AG08396 (cell line): ENCODE measurements around the gene RABGAP1L.

Source experiments
- DNase-seq: peaks from one replicate; pipeline ENCODE4 v3.0.0; 2012; ENCODE audit warnings: low spot score, mixed read lengths

The RABGAP1L gene

DNA sequence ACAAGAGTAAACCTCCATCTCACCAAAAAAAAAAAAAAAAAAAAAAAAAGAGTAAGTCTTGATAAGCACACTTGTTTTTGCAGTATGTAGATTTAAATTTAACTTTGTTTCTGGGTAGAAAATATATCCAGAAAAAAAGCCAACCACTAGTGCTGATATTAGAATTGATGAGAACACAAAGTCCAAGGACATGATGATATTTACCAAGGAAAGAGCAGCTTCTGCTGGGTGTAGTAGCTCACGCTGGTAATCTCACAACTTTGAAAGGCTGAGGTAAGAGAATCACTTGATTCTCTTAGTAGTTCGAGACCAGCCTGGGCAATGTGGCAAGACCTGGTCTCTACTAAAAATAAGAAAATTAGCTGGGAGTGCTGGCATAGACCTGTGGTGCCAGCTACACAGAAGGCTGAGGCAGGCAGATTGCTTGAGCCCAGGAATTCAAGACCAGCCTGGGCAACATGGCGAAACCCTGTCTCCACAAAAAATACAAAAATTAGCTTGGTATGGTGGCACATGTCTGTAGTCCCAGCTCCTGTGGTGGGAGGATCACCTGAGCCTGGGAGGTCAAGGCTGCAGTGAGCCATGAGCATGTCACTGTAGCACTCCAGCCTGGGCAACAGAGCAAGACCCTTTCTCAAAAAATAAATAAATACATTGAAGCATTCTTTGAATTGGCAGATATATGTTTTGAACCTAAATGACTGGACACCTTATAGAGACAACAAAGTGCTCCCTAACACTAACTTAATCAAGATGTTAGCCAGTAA lies 776.8 kb downstream of the RABGAP1L start:
- no peak for DNase-seq

DNA sequence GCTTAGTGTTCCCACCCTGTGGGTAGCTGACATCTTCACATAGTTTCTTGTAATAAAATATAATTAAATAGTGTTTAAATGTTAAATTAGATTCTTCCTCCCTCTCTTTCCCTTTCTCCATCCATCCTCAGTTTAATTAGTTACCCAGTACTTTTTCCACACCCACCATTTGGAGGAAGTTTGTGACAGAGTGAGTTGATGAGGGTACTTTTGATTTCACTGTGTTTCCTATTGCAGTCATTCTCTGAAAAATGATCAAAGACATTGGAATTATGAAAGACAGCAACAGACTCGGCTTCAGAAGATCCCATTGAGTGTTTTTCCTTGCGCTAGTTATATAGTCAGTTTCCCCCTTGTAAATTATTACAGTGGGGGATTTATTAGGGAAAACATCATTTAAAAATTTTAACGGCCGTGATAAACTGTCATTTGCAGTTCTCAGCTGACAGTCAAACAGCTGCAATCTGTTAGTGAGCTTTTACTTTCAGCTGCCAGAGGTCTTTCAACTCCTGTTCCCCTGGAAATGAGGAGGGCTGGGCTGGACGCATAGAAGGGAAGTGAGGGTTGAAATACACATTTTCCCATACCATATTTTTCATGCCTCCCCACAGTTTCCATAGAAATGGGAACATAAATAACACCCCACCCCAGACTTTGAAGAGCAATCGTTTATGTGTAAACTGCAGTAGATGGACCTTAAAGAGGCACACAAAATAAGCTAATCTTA lies 779.1 kb downstream of the RABGAP1L start:
- no peak for DNase-seq

DNA sequence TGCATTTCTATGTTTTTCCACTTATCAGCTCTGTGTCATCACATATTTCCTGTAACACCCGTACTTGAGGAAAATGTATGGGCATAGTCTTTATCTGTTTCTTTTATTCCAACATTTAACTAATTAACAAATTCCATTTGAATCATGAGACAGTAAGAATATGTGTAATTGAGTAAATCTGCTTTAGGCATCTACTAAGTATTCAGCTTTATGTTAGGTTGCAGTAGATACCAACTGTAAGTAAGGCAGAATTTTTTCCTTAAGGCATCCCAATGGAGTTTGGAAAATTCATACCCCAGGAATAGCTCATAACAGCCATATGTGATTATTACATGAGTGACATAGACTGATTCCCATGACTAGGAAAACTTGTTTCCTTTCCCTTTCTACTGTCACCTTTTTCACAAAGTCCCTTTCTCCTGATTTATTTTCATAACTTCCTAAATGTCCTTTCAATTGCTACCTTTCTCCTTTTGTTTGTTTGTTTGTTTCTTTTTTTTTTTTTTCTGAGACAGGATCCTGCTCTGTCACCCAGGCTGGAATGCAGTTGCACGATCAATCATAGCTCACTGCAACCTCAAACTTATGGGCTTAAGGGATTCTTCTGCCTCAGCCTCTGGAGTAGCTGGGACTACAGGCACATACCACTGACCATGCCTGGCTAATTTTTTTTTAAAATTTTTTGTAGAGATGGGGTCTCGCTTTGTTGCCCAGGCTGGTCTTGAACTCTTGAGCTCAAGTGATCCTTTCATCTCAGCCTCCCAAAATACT lies 780.6 kb downstream of the RABGAP1L start:
- no peak for DNase-seq

DNA sequence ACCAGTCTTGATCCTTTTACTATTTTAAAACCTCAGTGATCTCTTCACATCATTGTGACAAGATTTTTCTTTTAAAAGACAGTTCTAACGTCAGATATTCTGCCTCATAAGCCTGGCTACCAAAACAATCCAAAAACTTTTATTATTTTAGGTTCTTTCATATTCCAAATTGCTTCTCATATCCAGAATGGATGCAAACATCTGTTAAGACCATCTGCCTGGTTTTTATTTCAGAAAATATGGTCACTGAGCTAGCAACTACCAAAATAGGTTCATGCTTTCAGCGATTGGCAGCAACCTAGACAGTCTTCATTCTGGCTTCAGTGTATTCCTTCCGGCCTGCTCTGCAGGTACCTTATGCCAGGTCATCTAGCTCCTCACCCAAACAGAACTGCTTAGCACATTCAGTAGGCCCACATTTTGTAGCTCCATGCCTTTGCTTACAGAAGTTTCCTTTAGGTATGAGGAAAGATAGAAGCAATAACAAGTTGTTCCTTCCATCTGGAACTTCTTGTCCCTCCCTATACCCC lies 781.4 kb downstream of the RABGAP1L start:
- no peak for DNase-seq

DNA sequence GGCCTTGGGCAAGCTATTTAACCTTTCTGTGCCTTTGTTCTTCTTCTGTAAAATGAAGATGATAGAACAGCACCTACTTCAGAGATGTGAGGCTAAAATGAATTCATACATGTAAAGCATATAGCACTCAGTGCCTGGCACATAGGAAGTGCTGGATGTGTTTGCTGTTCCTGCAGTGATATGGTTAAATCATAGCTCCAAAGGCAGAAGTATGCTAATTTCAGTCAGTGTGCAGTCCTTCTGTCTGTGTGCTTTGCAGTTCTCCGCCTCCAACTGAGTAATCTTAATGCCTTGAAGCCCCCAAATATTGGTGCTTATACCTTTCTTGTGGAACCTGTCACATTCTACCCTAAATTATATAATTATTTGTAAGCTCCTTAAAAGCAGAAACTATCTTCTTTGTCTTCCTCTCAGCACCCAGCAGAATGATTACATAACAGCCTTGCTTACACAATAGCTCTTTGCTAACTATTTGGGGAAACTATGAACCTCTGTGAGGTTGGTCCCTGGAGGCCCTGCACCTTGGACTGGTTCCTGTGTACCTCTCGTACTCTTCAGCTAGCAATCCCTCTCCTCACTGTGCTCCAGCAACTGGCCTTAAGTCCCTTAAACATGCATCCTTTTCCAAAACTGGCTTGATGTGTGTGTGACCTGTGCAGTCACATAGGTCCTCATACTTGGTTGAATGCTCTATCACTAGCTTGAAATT lies 783.4 kb downstream of the RABGAP1L start:
- no peak for DNase-seq

DNA sequence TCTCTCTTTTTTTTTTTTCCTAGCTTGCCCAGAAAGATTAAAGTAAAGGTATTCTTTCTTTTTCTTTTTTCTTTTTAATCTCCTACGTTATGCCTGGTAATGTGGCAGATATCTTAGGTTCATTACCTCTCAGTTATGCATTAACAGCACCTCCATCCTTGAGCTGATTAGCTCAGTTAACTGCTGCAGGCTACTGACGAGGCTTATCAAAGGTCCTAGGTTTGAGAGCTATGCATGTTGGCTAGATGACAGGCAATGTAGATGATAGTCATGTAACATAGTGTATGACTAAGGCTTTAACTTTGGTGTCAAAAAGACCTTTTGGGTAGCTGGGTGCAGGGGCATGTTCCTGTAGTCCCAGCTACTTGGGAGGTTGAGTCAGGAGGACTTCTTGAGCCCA lies 786.7 kb downstream of the RABGAP1L start:
- no peak for DNase-seq

DNA sequence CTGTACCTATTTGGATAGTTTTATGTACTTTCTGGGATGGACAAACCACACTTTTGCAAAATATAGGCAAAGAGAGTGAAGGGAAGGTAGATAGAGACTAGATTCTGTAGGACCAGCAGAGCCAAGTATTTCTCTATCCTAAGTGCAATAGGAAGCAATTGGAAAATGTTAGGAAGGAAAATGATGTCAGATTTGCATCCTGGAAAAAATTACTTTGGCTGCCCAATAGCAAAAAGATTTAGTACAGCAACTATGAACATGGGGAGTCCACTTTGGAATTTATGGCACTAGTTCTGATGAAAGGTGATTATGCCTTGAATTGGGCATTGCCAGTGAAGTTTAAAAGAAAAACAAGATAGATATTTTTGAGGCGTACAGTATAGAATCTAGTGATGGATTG lies 789.7 kb downstream of the RABGAP1L start:
- DNase-seq: no peak

DNA sequence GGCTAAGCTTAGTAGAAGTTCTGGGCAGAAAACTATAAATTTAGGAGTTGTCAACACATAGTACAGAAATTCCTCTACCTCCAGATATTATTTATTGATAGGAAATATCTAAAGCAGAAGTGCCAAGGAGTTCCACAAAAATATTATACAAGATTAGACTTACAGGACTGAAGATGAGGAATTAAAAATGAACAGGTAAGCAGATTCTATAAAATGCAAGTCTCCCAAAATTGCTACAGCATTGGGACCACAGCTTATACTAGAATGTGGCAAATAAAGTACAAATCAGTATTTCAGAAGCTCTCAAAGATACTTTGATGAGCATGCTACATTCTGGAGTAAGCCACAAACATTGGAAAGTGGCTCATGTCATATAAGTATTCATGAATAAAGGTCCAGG lies 790.3 kb downstream of the RABGAP1L start:
- DNase-seq: no peak

DNA sequence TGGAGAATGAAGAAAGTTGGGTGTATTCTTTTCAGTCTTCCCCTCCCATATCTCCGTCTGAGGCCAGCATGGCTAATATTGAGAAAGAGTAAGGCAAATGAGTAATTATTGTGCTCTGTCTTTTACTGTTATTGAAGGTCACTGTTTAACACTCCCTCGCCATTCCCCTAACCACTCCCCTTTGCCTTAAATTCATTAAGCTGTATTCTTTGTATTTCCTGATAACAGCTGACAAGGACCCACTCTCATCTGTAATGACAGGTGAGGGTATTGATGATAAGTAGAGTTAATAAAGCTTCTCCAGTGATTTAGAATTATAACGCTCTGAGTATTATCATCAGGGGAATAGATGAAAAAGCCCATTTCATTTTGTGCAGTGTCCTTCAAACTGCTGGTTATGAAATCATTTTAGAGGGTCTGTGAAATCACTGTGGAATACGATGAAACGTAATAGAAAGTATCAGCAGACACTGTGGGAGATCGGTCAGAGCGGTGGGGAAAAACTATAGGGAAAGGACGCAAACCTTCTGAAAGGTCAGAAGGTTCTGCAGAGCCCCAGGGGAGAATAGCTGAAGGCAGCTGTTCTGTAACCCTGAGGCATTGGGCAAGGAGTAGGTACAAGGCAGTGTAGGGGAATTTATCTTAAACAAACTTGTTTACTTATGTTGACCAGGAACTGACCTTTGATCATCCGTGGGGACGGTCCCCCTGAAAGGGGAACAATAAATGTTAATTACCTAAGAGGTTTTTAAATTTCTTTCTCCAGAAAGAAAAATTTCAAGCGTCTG lies 794.2 kb downstream of the RABGAP1L start:
- no peak for DNase-seq

DNA sequence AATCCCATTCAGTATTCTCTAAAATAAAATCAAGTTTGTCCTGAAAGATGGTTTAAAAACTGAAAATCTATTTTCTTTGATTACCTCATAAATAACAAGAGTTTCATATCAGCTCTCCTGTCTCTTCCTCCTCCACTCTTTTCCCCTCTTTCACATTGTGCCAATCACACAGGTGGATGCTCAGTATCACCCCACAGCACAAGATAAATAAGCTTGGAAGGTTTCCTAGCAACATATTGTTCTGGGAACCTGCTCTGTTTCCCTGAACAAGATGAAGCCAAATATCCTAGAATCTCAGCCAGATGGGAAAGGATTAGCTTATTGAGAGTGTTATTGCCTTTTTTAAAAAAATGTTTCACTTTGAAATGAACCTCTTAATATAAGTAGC lies 794.7 kb downstream of the RABGAP1L start:
- DNase-seq: no peak

DNA sequence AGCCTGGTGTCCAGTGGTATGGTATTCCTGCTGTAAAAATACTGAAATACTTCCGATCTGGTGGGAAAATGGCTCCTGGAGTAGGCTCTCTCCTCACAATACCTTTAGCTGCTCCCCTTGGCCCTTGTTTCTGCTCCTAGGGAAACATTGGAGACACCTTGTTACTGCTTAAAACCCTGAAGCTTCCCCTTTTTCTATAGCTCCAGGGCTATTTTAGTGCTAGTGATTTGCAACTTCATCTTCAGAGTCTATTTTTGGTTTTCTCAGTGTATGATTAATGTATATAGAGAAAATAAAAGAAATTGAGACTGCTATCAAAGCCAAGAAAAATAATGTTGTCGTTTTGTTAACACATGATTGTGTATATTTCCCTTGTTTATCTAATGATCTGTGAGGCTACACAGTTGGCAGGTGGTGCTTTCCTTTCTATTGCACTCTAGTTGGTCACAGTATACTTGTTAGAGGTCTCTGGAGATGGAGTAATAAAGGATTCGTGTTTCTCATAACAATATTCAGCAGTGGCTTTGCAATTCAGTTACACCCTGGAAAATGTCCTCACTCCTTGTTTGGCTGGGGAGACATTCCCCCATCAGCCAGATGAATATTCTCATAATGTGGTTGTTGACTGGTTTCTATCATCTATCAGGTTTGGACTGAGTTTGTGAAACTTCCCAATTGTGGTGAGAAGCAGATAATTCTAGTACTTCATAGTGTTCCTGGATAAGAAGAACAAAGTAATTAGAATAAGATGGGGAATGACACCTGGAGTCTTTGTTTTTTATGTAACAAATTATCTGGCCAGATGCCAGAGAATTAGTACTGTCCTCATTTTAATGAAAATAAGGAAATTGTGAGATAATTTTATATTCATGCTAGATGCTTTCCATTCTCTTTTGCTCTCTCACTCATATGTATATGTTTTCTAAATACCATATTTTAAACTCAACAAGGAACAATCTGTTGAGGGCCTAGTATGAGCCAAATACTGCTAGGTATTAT lies 795.6 kb downstream of the RABGAP1L start:
- no peak for DNase-seq

DNA sequence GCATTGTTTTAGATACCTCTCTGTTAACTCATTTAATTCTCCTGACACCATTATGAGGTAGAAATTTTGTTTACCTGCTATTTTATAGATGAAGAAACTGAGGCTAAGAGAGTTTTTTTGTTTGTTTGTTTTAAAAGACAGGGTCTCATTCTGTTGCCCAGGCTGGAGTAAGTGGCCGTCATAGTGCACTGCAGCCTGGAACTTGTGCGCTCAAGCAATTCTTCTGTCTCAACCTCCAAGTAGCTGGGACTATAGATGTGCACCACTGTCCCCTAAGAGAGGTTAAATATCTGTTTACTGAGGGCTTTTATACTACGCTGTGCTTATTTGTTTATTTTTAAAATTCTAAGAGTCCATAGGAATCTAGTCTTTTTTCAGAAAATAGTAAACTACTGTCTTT lies 796.8 kb downstream of the RABGAP1L start:
- DNase-seq: no peak

DNA sequence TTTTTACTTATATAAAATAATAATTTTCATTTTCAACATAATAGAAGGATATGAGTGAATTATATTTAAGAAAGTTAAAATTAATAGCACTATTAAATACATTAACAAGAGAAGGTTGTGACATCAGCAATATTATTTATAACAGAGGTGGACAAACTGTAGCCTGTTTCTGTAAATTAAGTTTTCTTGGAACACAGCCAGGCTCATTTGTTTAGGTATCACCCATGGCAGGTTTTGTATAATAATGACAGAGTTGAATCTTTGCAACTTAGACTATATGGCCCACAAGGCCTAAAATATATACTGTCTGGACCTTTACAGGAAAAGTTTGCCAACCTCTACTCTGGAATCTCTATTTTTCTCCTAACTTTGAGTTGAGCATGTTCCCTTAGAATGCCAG lies 797.7 kb downstream of the RABGAP1L start:
- DNase-seq: no peak

DNA sequence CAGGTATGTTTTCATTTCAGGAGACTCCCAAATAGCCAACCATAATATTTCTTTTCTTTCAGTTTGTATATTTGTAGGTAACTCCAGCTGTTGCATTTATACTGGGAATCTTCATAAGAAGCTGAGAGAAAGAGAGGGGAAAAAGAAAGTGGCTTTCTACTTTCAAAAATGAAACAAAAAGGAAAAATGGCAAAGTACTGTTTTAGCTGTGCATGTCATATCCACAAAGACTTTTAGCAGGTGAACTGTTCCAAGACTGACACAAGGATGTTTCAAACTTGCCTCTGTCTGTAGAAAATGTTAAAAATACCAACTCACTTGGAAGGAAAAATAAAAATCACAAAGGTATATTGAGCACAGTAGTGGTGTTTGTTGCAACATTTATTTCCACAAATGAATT lies 798.5 kb downstream of the RABGAP1L start:
- no peak for DNase-seq

DNA sequence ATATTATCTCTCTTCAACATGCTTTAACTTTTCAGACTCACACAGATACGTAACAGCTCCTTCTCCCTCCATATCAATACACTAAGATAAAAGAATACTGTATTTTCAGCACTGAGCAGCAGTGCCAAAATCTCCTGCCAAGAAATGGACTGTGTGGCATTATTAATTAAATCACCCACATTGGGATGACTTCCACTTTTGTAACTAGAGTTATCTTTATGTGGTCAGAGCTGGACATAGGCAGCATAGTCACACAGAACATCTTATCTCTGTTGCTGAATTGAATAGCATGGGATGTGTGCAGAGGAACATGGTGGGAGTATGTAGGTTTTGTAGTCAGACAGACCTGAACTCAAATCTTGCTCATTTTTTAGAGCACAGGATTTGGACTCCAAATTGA lies 799.1 kb downstream of the RABGAP1L start:
- DNase-seq: no peak

DNA sequence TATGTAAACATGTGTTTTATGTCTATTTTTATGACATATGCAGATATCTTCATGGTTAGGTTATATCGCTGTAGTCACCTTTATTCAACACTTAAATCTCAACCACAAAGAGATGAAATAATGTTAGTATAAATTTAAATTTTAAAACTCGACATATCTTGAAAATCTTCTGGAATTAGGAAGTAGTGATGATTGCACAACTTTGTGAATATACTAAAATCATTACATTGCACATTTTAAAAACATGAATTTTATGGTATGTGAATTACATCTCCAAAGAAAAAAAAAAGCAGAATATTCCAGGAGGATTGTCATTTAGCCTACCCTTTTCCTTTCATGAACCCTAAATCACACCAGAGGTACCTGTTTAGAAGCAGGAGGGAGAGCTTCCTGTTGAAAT lies 801.0 kb downstream of the RABGAP1L start:
- no peak for DNase-seq

DNA sequence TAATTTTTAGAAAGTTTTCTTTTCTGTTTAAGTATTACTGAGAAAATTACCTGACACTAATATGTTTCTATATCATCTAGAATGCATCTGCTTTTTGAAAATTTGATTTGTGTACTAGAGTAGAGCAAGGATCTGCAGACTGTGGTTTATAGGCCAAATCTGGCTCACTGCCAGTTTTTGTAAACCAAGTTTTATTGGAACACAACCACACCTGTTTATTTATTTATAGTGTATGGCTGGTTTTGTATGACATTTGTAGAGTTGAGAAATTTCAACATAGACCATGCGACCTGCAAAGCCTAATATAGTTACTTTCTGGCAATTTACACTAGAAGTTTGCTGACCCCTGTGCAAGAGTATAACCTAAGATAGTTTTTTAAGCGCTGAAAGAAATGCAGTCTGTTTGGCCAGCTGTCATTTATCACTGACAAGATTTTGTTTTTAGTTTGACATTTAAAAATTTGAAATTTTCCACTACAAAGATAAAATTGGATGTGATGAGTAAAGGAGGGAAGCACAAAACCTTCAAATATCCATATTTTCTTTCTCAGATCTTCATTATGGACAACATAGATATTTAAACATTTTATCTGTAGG lies 804.3 kb downstream of the RABGAP1L start:
- DNase-seq: no peak

DNA sequence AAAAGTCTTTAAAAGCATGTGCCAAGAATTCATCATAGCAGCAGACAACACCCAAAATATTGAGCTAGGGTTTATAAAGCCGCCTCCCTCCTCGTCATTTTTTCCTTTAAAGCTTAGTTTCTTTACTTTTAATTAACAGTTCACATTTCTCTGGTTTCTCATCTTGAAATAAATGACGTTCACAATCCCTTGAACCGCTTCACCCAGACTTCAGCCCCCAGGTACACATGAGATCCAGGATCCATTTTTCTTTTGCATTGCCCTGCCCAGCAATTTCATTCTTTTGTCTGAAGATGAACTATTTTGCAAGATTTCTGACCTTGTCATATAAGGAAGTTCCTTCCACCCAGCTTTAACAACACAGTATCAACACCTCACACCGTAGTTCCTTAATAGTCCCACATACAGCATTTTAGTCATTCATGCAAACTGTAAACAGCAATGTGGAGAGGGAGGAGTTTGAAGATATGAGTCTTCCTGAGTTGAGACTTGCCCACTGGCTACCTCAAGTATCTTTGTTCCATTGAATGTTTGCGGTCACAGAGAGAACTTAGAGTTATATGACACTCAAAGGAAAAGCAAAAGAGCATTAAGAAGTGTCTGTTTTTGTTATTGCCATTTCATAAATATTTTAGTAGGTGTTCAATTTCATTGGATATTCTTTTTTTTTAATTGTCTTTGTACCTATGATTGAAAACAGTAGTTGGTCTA lies 805.1 kb downstream of the RABGAP1L start:
- no peak for DNase-seq

DNA sequence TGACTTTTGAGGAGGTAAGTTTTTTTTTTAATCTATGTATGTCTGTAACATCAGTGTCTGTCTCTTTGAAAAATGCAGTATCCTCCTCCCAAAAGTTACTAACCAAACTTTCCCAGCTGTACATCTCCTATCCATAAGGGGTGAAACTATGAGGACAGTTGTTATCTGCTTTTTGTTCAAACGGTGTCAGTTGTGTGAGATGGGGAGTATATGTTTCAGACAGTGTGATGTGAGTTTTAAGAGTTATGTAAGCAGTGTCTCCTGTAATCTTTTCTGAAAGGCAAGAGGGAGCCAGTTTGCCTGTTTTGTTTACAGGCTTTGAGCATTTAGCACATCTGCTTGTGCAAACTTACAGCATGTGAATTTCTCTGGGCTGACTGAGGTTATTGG lies 805.6 kb downstream of the RABGAP1L start:
- DNase-seq: no peak
